GM12875 (cell line): ENCODE results near the gene CCDC154.

Experiments
- H3K4me3 ChIP-seq: one replicate; pipeline ENCODE4 v1.5.1; 2011; ENCODE audit warnings: low read depth, low read length, control low read depth
- CTCF ChIP-seq: IDR thresholded peaks from 2 replicates; pipeline ENCODE4 v1.5.1; 2011; ENCODE audit warnings: low read depth, mild to moderate bottlenecking, control low read depth, inconsistent platforms, low read length, moderate library complexity, borderline replicate concordance; ENCODE audit not compliant: insufficient read depth

Gene CCDC154

GRCh38 chr16:1439058-1439698, 5.2 kb downstream of the CCDC154 start:
- H3K4me3 ChIP-seq: no peak overlapping the region
- no peak for TF ChIP-seq CTCF

GRCh38 chr16:1438229-1439057, 5.9 kb downstream of the CCDC154 start:
- TF ChIP-seq CTCF: no peak
- H3K4me3 ChIP-seq: no peak overlapping the region

GRCh38 chr16:1437606-1438005, 6.8 kb downstream of the CCDC154 start:
- TF ChIP-seq CTCF: no peak
- no peak overlapping the region for H3K4me3 ChIP-seq

GRCh38 chr16:1436731-1437355, 7.5 kb downstream of the CCDC154 start:
- TF ChIP-seq CTCF: no peak
- H3K4me3 ChIP-seq: no peak overlapping the region

GRCh38 chr16:1435921-1436697, 8.2 kb downstream of the CCDC154 start:
- TF ChIP-seq CTCF: no peak
- no peak overlapping the region for H3K4me3 ChIP-seq

- no peak for TF ChIP-seq CTCF
- H3K4me3 ChIP-seq: no peak overlapping the region
Observed at GRCh38 chr16:1434644-1435592, 9.4 kb downstream of the CCDC154 start.
